ENCODE measurements around the gene TPCN2.

Gene TPCN2

GRCh38 chr11:69173331-69173730 is 124.6 kb downstream of the TPCN2 start:
- no peak overlapping the region for H3K27ac ChIP-seq
- TF ChIP-seq CTCF (conservative IDR thresholded peaks at IDR 0.05; ENCODE audit: low read depth, low read length): no peak
- H3K4me2 ChIP-seq: no peak overlapping the region
- H2AFZ ChIP-seq (ENCODE audit: low read depth): no peak overlapping the region
- H3K4me3 ChIP-seq (IDR thresholded peaks at IDR 0.05; ENCODE audit: insufficient read depth, low read depth, low read length): no peak overlapping the region
- no peaks in the 10 kb centered on the region for H4K20me1 ChIP-seq (ENCODE audit: insufficient read depth)
- no peaks in the 10 kb centered on the region for H3K4me1 ChIP-seq (ENCODE audit: low read depth, poor library complexity, severe bottlenecking)
- no peaks in the 10 kb centered on the region for H3K79me2 ChIP-seq (ENCODE audit: insufficient read depth, low read depth)
- H3K27me3 ChIP-seq (ENCODE audit: insufficient read depth, low read depth): peaks cover 3% of the 10 kb centered on the region; the same call in 1 of the 2 replicates
- H3K36me3 ChIP-seq (ENCODE audit: insufficient read depth): no peaks in the 10 kb centered on the region
- H3K9ac ChIP-seq: no peak overlapping the region

GRCh38 chr11:69173925-69174581 is 125.3 kb downstream of the TPCN2 start:
- H3K9ac ChIP-seq: no peak overlapping the region

GRCh38 chr11:69174841-69175240 is 126.1 kb downstream of the TPCN2 start:
- H3K4me3 ChIP-seq (IDR thresholded peaks at IDR 0.05; ENCODE audit: insufficient read depth, low read depth, low read length): no peak overlapping the region
- no peak for TF ChIP-seq CTCF (conservative IDR thresholded peaks at IDR 0.05; ENCODE audit: low read depth, low read length)
- no peak overlapping the region for H3K4me2 ChIP-seq

More at GRCh38 chr11:69173925-69174581, 125.3 kb downstream of the TPCN2 start:
- Histone ChIP-seq H3K27ac (no peak overlapping the region), H3K79me2 (ENCODE audit: insufficient read depth, low read depth) (no peaks in the 10 kb centered on the region), H3K4me2 (no peak overlapping the region), H3K36me3 (ENCODE audit: insufficient read depth) (no peaks in the 10 kb centered on the region), H4K20me1 (ENCODE audit: insufficient read depth) (no peaks in the 10 kb centered on the region), H3K27me3 (ENCODE audit: insufficient read depth, low read depth) (peaks cover 7% of the 10 kb centered on the region; the same call in 1 of the 2 replicates), H3K4me3 (IDR thresholded peaks at IDR 0.05; ENCODE audit: insufficient read depth, low read depth, low read length) (no peak overlapping the region), H2AFZ (ENCODE audit: low read depth) (no peak overlapping the region), H3K4me1 (ENCODE audit: low read depth, poor library complexity, severe bottlenecking) (no peaks in the 10 kb centered on the region)
- TF ChIP-seq CTCF (conservative IDR thresholded peaks at IDR 0.05; ENCODE audit: low read depth, low read length): no peak

GRCh38 chr11:69178819-69179482 is 130.2 kb downstream of the TPCN2 start:
- peaks cover 9% of the 10 kb centered on the region; the same call in 1 of the 2 replicates for H3K27me3 ChIP-seq (ENCODE audit: insufficient read depth, low read depth)
- H4K20me1 ChIP-seq (ENCODE audit: insufficient read depth): no peaks in the 10 kb centered on the region
- no peak for TF ChIP-seq CTCF (conservative IDR thresholded peaks at IDR 0.05; ENCODE audit: low read depth, low read length)
- H3K9ac ChIP-seq: no peak overlapping the region
- no peak overlapping the region for H2AFZ ChIP-seq (ENCODE audit: low read depth)
- H3K36me3 ChIP-seq (ENCODE audit: insufficient read depth): no peaks in the 10 kb centered on the region
- H3K4me3 ChIP-seq (IDR thresholded peaks at IDR 0.05; ENCODE audit: insufficient read depth, low read depth, low read length): no peak overlapping the region
- no peaks in the 10 kb centered on the region for H3K4me1 ChIP-seq (ENCODE audit: low read depth, poor library complexity, severe bottlenecking)
- no peak overlapping the region for H3K27ac ChIP-seq
- H3K79me2 ChIP-seq (ENCODE audit: insufficient read depth, low read depth): no peaks in the 10 kb centered on the region
- no peak overlapping the region for H3K4me2 ChIP-seq

More at GRCh38 chr11:69174841-69175240, 126.1 kb downstream of the TPCN2 start:
- H3K36me3 ChIP-seq (ENCODE audit: insufficient read depth): no peaks in the 10 kb centered on the region
- H3K27me3 ChIP-seq (ENCODE audit: insufficient read depth, low read depth): peaks cover 7% of the 10 kb centered on the region; the same call in 1 of the 2 replicates
- no peak overlapping the region for H3K27ac ChIP-seq
- no peaks in the 10 kb centered on the region for H4K20me1 ChIP-seq (ENCODE audit: insufficient read depth)
- no peak overlapping the region for H3K9ac ChIP-seq
- H3K79me2 ChIP-seq (ENCODE audit: insufficient read depth, low read depth): no peaks in the 10 kb centered on the region
- no peaks in the 10 kb centered on the region for H3K4me1 ChIP-seq (ENCODE audit: low read depth, poor library complexity, severe bottlenecking)
- no peak overlapping the region for H2AFZ ChIP-seq (ENCODE audit: low read depth)

All from KMS-11 (cell line).